HS-5 (cell line): ENCODE data around the gene HS6ST3.

Source experiments
- DNase-seq: peaks from one replicate; pipeline ENCODE4 v3.0.0-alpha.2; 2012; ENCODE audit warnings: low read depth

Gene HS6ST3

DNA sequence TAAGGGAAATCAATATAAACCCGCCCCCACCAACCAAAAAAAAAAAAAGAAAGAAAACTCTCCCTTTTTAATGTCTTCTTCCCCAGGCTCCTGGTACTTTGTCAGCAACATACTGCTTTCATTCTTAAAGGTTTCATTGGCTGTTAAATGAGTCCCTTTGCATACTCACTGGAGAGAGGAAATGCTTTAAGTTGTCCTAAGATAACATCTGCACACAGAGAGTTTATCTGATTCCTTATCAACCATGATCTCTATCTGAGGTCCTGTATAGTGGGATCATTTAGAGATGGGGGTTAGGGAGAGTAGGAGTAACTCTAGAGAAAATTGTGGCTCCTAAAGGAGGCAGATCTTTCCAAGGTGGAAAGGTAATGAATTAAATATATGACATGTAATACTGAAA is 747.9 kb downstream of the HS6ST3 start:
- no peak for DNase-seq

GRCh38 chr13:96844195-96844594 is 754.3 kb downstream of the HS6ST3 start:
- DNase-seq = no peak

DNA sequence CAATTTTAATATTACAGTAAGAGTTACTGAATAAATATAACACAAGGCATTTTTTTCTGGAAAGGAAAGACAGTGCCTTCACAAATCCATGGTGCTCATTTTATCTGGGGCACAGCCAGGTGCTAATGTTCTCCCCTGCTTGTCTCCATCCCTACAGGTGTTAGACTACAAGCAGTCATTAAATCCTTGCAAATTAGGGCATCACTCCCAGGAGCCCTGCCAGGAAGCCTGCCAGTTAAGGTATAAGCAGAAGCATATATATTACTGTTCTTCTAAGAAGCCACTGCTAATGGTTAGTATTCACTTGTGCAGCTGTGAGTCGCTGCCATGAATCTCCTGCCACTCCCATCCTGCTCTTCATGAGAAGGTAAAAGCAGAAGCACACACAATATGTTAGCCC is 754.7 kb downstream of the HS6ST3 start:
- DNase-seq = no peak

DNA sequence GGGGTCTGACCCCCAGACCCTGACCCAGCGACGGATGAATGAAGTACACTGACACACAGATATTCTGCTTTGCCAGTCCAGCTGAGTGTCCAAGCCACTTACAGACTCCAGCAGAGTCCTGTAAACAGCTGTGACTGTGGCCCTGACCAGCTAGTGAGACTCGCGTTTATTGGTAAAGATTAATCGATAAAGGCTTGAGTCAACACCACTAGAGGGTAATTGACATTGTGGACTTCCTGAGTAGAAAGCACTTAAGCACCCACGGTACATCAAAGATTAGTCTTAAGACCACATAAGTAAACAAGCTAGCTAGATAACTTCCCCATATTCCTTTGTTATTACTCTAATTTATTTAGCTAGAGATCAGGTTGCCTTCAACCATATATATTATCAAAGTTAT is 758.4 kb downstream of the HS6ST3 start:
- no peak for DNase-seq

DNA sequence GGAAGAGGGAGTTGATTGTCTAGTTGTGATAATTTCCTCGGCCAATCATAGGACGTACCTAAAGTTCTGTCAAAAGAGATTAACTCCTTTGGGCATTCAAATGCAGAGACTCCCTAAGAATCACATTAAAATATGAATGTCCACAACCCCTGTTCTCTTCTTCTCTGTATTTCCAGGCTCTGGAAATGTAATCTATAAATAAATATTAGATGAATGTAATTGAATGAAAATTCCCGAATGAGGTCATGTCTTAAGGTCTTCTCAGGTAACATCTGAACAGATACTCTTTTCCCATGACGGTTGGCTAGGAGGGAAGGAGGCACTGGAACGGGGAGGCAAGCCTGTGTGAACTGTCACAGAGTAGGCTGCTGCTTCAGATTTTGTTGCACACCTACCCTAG is 759.2 kb downstream of the HS6ST3 start:
- DNase-seq = no peak

- DNase-seq = no peak
These were observed 760.7 kb downstream of the HS6ST3 start for GRCh38 chr13:96850538-96851145.

DNA sequence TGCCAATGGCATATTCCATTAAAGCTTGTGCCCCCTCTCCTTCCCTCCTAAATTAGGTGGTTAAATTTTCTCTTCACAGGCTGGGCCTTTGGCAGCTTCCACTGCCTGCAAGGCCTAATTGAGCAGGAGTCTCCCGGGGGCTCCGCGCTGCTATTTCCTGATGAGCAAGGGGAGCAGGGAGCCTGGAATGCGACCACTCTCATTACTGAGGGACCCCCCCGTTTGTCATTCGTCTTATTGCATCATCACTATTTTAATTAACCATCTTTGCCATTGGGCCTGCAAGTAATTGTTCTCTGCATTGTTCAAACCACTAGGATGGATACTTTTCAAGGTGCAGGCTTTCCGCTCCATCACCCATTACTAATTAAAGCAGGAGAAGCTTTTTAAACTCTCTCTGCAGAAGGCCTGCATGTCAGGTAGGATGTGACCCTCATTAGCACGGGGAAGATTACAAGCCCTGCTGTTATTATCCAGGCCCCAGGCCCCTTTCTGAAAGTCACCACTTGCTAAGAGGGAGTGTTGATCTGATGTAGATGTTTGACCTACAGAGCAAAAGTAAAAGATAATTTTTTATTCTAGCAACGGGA is 762.0 kb downstream of the HS6ST3 start:
- no peak for DNase-seq

- DNase-seq = no peak
These were observed 768.4 kb downstream of the HS6ST3 start for GRCh38 chr13:96858133-96858826.

GRCh38 chr13:96860882-96861281 is 771.0 kb downstream of the HS6ST3 start:
- DNase-seq = no peak

DNA sequence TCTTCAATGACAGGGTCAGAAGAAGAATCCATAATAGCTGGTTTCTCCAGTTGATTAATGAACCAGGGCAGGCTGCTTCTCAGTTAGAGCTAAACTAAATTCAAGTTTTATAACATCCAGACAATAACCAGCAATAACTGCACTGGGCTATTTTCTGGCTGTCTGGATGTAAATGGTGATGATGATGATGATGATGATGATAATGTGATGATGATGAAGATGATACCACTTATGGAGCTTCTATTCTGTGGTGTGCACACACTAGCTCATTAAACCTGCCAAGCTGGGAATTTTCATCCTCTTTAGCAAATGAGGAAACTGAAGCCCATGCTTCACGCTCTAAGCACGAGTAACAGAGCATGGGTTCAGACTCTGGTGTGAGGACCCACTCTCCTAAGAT is 772.2 kb downstream of the HS6ST3 start:
- no peak for DNase-seq

DNA sequence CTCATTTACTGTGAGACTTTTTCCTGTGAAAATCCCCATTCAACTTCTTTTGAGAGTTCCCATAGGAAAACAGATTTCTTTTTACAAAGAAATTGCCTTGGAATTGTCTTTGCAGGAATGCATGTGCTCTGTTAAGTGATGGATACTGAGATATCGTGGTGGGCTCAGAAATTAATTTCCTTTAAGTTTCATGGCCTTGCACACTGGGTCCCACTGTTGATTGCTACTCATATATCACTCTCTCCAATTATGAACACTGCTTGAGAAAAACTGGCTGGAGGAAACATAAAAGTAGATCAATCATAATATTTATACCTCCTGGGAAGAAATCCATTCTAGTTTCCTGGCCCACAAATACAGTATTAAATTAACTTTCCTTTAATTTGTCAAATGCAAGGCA is 773.1 kb downstream of the HS6ST3 start:
- DNase-seq = no peak

DNA sequence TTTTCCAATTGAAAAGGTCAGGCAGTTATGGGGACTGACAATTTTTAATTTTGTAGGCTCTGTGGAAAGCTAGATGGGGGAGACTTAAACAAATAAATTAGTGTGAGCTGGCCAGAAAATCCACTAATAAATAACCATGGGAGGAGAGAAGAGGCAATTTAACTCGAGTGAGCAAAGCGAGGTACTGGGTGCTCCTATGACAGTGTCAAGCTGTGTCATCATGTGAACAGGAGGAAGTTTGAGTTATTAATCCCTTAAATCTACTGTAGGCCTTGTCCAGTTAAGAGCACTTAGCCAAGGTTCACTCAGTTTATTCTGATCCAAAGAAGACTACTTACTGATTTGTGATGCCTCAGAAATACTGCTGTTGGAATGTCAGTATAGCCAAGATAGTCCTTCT is 781.6 kb downstream of the HS6ST3 start:
- DNase-seq = no peak

- no peak for DNase-seq
These were observed 790.5 kb downstream of the HS6ST3 start for GRCh38 chr13:96880419-96880818.
